H1 (cell line): ENCODE data around the gene TMEM39A. TPM values are rescaled to one million over a fixed set of nuclear protein-coding genes. Genes with fewer than 3 reads are reported as not detected.

ENCODE experiments used
- CHD7 ChIP-seq: fragments of 300-600 bp; sonication (generic); IDR thresholded peaks from 2 replicates; pipeline ENCODE4 v1.7.1; 2012; ENCODE audit warnings: low read length, moderate library complexity, mild to moderate bottlenecking, inconsistent platforms; ENCODE audit not compliant: insufficient replicate concordance
- polyA plus RNA-seq, 7 experiments: library from polyadenylated mRNA; depleted of rRNA in 3 of 7; stranded (reverse) in 5 of 7; unstranded in 2 of 7; fragments of >200 nt in 5 of 7; fragments of 200-250 nt in 2 of 7; gene quantifications; 1 replicate in 5 of 7; 2 replicates in 1 of 7; 4 replicates in 1 of 7; pipeline versions ENCODE4 v1.2.1 to v1.2.3, GENCODE V29; 2011 to 2013; ENCODE audit warnings: missing spikeins in 2 of 7, mixed read lengths in 2 of 7
- total RNA-seq: library from RNA; stranded (reverse); fragmentation: NEBNext Ultra II Directional; extraction: Animal tissue kit (Norgen Biotek cat#: 25700); gene quantifications from 2 replicates; pipeline ENCODE4 v1.2.1, GENCODE V29; 2021

Gene TMEM39A
- total and polyA plus RNA-seq, 2 of the 8 experiments (the other 6 are each of a cell fraction or from before 2014, with no cell fraction given): 26.8 to 36.1 TPM

DNA sequence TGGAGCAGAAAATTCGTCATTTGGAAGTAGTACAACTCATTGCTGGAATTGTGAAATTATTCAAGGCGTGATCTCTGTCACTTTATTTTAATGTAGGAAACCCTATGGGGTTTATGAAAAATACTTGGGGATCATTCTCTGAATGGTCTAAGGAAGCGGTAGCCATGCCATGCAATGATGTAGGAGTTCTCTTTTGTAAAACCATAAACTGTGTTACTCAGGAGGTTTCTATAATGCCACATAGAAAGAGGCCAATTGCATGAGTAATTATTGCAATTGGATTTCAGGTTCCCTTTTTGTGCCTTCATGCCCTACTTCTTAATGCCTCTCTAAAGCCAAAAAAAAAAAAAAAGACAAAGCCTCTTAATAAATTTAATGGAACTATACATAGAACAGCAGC lies 29.4 kb upstream of the TMEM39A start (continued):
- no peak for TF ChIP-seq CHD7
